Measurements from ENCODE around the gene IL32.

The IL32 gene, protein sequence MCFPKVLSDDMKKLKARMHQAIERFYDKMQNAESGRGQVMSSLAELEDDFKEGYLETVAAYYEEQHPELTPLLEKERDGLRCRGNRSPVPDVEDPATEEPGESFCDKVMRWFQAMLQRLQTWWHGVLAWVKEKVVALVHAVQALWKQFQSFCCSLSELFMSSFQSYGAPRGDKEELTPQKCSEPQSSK

DNA sequence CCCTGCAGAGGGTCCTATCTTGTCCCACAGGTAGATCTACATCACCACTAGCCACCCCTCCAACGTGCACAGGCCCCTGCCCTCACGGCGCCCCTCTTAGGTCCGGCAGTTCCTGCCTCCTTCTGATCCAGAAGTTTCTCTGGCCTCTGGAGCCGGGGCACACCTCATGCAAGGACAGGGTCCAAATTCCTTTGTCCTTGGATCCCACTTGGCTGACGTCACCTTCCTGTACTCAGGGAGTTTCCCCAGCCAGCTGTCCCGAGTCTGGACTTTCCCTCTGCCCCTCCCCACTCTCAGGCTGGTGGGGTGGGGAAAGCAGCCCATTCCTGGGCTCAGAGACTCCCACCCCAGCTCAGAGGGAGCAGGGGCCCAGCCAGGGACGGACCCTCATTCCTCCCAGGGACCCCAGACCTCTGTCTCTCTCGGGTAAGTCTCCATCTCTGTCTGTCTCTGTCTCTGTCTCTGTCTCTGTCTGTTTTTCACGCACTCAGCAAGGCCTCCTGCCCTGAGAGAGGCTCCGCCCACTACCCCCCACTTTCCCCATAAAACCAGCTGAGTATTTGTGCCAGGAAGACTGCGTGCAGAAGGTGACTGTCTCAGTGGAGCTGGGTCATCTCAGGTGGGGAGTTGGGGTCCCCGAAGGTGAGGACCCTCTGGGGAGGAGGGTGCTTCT is at the start of gene IL32:
TSS of gene IL32 (plus strand) at position 572 of the 673 bp plus-strand sequence. CDS start 172 bp downstream, outside the sequence.
- no peak for DNase-seq

DNA sequence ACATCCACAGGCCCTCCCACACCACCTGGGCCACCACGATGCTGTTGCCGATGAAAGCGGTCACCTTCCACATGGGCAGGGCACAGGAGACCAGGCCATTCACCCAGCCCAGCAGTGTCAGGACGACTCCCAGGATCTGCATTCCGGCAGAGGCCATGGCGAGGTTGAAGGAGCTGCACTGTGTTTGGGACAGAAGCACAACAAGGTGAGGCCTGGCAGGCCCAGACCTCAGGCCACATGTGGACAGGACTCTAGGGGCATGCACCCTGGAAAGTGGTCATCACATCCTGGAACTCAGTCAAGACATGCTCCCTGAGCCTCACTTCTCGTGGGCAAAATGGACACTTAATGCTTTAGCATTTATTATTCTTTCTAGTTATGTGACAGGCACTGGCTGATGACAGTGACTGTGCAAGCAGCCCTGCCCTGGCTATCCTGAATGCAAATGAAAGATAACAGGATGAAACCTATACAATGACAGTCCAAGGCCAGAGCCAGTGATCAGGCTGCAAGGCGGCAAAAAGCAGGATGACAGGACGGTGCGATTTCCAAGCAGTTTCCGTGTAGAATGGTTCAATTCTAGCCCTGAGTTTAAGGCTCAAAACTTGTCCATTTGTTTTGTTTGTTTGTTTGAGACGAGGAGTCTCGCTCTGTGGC is 49.4 kb upstream of the IL32 start:
- no peak for DNase-seq

DNA sequence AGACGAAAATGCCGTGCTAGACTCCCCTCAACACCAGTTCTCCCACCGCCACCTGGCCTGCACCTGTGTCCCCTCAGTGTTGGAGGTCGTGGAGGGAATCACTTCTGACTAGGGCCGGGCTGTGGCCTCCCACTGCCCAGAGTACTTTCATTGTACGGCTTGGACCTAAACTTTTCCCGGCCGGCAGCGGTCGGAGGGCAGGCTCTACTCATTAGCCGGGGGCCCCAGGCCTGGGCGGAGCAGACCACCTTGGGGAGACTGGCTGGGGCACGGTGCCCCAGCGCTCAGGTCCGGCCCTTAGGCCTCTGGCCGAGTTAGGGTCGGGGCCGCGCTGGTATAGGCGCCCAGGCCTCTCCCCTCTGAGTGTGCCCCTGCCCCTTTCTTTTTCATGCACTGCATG is 48.1 kb upstream of the IL32 start:
- DNase-seq: no peak

DNA sequence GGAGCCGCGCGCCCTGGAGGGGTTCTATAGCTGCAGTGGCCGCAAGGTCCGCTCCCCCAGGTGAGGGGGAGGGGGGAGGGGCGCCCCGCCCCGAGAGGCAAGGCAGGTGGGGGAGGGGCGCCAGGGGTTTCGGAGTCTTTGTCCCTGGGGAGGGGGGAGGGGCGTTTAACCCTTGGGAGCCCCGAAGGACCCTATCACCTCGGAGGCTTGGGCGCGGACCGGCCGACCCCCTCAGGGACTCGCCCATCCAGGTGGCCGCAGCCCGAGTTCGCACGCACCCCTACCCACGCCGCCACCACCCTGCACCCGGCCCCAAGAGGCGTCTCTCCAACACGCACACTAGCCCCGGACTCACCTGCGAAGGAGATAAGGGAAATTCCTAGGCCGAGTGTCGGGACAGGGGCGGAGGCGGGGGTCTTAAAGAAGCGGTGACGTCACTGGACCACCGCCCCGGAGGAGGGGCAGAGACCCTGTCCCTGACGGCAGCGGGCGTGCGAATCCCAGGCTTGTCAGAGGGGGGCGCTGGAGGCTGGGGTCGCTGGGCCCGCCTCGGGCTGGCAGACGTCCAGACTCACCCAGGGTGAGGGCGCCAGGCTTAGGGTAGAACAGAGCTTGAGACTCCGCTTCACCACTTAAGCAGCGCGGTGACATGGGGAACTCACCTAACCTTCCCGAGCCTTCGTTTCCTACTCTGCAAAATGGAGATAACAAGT is 47.5 kb upstream of the IL32 start, which contains the start of gene CLDN6:
TSS of gene CLDN6 (minus strand) at position 390 of the 713 bp plus-strand sequence. CDS start 2,162 bp downstream, outside the sequence.
- no peak for DNase-seq

DNA sequence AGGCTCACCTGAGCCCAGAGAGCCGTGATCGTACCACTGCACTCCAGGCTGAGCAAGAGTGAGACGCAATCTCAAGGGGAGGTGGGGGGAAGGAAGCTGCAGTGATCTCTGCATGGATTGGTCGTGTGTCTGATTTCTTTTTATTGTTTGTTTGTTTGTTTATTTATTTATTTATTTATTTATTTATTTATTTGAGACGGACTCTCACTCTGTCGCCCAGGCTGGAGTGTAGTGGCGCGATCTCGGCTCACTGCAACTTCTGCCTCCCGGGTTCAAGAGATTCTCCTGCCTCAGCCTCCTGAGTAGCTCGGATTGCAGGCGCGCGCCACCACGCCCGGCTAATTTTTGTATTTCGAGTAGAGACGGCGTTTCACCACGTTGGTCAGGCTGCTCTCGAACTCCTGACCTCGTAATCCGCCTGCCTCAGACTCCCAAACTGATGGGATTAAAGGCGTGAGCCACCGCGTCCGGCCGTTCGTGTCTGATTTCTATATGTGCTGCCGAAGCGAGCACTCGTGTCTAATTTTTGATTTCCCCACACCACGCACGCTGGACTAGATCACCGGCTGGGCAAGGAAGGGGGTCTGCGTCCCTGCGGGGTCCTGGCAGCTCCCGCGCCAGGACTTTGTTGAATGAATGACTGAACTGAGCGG is 45.7 kb upstream of the IL32 start:
- no peak for DNase-seq

DNA sequence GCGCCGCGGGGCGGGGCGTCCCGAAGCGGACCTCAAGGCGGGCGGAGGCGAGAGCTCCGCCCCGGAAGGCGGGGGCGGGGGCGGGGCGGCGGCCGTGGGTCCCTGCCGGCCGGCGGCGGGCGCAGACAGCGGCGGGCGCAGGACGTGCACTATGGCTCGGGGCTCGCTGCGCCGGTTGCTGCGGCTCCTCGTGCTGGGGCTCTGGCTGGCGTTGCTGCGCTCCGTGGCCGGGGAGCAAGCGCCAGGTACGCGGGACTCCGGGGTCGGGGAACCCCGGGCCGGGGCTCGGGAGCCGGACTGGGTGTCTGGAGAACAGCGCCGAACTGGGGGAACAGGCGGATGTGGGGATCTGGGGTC is 45.2 kb upstream of the IL32 start, which contains the start of gene TNFRSF12A:
TSS of gene TNFRSF12A (plus strand) at position 122 of the 357 bp plus-strand sequence. CDS start at position 152, 30 bp downstream.
- DNase-seq: peak; percentile 64

DNA sequence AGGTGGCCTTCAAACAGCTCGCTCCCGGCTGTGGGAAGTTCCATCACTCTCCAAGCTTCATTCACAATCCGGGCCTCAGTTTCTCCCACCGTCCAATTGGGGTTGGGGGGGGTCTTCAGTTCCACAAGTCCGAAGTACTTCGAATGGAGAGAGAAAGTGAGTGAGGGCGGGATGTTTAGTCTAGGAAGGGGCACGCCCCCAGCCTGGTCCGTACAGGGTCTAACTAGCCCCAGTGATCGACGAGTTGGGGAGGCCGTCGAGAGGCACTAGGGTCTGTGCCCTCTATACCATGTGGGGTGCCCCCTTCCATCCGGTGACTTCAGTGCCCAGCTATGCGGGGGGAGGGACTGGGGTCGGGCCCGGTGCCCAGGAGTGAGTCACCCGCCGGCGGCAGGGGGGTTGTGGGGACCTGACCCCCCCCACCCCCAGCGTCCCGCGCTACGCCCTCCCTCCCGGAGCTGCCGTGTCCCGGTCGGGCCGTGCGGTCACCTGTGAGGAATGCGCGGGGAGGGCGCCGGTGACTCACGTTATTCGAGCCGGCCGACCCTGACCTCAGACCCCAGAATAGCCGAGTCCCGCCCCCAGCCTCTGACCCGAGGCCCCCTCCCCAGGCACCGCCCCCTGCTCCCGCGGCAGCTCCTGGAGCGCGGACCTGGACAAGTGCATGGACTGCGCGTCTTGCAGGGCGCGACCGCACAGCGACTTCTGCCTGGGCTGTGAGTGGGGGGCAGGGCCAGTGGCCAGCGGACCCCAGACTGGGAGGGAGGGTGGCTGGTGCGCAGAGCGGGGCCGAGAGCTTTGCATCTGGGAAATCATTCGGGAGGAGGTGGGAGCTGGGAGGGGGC is 44.6 kb upstream of the IL32 start:
- DNase-seq: peak; percentile 18

DNA sequence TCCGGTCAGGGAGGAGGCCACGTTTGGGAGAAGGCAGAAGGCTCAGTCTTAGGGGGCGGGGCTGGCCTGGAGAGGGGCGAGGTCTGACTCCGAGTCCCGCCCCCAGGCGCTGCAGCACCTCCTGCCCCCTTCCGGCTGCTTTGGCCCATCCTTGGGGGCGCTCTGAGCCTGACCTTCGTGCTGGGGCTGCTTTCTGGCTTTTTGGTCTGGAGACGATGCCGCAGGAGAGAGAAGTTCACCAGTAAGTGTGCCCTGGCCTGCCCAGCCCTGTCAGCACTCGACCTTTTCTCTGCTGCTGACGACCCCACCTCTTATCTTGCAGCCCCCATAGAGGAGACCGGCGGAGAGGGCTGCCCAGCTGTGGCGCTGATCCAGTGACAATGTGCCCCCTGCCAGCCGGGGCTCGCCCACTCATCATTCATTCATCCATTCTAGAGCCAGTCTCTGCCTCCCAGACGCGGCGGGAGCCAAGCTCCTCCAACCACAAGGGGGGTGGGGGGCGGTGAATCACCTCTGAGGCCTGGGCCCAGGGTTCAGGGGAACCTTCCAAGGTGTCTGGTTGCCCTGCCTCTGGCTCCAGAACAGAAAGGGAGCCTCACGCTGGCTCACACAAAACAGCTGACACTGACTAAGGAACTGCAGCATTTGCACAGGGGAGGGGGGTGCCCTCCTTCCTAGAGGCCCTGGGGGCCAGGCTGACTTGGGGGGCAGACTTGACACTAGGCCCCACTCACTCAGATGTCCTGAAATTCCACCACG is 43.8 kb upstream of the IL32 start:
- peak; percentile 36 for DNase-seq

DNA sequence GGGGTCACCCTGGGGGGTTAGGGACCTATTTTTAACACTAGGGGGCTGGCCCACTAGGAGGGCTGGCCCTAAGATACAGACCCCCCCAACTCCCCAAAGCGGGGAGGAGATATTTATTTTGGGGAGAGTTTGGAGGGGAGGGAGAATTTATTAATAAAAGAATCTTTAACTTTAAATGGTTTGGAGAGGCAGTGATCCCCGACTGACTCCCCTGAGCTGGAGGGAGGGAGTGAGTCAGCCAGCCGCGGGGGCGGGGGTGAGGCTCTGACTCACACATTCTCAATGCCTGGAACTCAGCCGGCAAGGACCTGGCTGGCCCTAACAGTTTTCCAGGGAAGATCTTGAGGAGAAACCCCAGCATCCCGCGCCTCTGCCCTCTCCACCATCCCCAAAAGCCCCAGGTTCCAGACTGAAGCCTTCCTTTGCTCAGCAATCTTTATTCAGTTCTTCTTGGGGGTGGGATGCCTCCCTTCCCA is 43.2 kb upstream of the IL32 start:
- no peak for DNase-seq

DNA sequence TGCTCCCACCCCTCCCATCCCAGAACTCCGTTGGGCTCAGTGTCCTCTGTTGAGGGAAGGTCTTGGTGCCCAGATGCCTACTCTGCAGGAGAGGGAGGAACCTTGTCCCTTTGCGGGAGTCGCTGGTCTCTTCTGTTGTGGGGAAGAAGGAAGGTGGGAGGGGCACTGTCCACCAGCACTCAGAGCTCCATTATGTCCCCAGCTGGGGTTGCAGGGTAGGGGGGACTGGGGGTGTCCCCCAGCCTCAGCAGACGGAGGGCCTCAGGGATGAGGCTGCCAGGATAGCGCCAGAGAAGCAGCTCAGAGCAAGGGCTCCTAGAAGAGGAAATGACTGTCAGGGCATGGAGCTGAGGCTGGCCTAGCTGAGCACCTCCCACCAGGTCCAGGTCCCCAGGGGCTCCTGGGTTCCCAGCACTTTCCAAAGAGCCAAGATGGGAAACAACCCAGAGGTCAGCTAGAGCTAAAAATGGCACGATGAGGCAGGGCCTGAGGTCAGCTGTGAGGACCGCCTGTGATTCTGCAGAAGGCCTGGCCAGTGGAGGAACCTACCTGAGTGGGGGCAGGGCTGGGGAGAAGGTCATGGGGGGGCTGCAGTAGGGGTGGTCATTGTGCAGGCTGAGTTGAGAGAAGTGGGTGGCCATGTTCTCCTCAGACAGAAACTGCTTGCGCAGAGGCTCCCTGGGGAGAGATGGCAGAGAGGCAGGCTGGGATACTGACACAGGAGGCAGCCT is 42.6 kb upstream of the IL32 start:
- no peak for DNase-seq

DNA sequence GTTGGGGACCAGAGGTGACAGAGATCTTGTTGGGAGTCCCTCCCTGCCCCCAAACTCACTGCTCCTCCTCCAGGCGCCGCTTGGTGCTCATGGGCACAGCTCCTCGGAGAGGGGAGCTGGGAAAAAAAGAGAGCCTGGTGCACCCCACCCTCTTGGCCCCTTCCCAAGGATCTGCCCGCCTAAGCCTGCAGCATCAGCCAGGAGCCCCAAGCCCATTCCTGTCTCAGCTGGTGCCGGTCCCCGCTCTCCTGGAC is 42.1 kb upstream of the IL32 start:
- DNase-seq: no peak

DNA sequence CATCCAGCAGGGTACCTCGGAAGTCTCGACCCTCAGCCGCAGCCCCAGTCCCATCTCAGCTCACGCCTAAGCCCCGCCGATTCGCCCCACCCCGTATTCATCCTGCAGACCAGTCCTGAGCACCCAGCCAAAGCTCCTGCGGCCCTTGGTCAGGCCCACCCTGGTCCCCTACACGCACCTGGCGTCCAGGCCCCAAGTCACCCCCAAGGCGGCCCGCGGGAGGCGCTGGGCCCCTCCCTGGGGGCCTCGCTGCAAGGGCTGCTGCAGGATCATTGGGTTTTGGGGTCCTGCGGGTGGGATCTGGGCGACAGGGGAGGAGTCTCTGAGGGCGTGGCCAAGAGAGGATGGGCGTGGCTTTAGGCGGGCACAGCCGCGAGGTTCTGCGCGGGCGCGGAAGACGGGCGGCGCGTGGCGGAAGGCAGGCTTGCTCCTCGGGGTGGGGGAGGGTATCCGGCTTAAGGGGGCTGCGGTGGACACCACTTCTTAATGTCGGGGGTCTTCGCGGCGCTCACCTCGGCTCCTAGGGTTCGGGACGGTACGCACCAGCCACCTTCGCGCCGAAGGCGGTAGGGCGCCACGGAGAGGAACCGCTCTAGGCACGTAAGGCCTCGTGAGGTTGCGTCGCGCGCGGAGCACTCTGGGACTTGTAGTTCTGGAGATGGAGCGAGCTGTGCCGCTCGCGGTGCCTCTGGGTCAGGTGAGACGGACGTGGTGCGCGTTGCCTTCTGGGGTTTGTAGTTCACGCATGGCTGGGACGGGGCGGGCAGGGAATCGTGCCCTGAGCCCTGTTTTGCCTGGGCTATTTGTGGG is 41.6 kb upstream of the IL32 start, which contains the start of the genes HCFC1R1 and THOC6:
TSS of gene HCFC1R1 (minus strand) at position 274 of the 810 bp plus-strand sequence. CDS start at position 273, 1 bp downstream.
TSS of gene THOC6 (plus strand) at position 367 of the 810 bp plus-strand sequence. CDS start at position 659, 292 bp downstream.
- peak; percentile 96 for DNase-seq

DNA sequence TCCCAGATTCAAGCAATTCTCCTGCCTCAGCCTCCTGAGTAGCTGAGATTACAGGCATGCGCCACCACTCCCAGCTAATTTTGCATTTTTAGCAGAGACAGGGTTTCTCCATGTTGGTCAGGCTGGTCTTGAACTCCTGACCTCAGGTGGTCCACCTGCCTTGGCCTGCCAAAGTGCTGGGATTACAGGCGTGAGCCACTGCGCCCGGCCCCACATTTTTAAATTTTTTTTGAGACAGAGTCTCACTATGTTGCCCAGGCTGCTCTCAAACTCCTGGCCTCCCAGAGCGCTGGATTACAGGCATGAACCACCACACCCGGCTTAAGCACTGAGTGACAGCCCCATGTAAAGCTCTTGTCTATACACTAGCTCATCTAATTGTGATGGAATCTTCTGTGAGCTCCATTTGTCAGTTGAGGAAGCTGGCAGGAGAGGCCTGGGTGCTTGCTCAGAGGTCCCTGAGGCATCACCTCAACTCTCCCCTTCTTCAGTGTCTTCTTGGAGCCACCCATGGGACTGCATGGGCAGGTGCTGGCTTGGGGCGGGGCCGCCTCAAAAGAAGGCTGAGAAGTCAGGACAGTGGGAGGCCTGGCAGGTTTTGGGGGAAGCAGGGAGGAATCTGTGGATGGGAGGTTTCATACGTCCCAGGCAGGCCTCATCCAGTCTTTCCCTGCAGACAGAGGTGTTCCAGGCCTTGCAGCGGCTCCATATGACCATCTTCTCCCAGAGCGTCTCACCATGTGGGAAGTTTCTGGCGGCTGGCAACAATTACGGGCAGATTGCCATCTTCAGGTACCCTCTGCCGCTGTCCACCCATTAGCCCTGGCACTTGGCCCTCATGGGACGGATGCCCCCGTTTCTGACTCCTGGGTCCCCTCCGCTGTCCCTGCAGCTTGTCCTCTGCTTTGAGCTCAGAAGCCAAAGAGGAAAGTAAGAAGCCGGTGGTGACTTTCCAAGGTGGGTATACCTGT is 40.1 kb upstream of the IL32 start:
- no peak for DNase-seq

DNA sequence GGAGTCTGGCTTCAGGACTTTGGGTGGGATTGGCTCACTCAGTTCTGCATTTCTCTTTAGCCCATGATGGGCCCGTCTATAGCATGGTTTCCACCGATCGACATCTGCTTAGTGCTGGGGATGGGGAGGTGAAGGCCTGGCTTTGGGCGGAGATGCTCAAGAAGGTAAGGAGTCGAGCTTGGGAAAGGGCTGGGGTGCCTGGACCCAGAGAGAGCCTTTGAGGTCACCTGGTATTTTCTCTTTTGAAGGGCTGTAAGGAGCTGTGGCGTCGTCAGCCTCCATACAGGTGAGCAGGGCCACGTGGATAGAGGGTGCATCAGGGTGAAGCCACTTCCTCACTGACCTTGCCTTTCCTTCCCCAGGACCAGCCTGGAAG is 39.4 kb upstream of the IL32 start:
- DNase-seq: no peak

DNA sequence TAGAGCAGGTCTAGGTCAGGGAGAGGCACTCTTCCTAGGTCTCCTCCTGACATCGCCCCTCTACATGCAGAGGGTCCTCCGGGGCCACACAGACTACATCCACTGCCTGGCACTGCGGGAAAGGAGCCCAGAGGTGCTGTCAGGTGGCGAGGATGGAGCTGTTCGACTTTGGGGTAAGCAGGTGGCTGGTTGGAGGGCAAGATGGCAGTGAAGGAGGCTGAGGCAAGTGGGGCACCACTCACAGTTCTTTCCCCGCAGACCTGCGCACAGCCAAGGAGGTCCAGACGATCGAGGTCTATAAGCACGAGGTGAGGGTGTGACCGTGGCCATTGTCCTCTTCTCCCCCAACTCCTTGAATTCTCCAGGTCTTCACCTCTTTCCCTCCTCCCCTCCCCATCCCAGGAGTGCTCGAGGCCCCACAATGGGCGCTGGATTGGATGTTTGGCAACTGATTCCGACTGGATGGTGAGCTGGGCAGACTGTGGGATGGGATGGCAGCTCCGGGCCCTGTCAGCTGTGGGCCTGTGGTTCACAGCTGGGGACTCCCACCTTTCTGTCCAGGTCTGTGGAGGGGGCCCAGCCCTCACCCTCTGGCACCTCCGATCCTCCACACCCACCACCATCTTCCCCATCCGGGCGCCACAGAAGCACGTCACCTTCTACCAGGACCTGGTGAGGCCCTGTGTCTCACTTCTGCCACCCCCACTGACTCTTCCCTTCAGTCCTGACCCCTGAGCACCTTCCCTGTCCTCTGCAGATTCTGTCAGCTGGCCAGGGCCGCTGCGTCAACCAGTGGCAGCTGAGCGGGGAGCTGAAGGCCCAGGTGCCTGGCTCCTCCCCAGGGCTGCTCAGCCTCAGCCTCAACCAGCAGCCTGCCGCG is 38.6 kb upstream of the IL32 start:
- DNase-seq: no peak

DNA sequence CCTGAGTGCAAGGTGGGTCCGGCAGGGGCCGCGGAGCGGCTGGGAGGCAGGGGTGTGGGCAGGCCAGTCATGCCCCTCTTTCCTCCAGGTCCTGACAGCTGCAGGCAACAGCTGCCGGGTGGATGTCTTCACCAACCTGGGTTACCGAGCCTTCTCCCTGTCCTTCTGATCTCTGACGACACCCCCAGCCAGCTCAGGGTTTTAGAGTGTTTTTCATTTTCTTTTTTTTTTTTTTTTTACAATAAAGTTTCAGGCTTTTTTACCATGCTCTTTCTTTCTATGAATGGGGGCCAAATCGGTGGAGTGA is 38.0 kb upstream of the IL32 start:
- no peak for DNase-seq

DNA sequence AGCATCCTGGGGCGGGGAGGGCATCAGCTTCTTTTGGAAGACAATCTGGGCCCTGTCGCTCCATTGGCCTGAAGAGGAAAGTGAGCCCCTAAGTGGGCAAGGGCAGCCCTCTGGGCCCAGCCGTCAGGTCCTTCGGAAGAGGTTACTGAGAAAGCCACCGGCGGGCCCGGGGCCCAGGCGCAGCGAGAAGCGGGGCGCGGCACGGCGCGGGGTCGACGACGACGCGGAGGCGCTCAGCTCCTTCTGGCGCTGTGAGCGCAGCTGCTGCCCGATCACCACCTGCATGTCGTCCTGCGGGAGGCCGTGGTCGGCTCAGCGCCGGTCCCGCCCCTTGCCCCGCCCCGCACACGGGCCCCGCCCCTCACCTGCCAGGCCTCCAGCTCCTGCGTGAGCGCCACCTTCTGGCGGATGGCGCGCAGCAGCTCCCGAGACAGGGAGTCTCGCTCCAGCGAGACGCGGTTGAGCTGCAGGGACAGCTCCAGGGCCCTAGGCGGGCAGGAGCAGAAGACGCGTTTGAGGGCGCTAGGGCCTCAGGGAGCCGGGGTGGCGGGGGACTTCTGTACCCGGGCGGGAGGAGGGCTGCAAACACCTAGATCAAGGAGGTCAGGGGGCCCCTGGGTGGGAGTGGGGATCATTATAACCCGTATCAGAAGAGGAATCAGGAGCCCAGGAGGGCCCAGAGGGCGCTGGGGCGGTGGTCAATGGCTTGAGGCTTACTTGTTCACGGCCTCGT is 37.3 kb upstream of the IL32 start:
- DNase-seq: peak; percentile 83

Measured in NCI-H2227 treated with DMSO at 0.1 percent for 48 hours (cell line).